Nephron (organoid): ENCODE data around the gene ETDA.

Experiments
- H3K27ac Mint-ChIP-seq, 3 experiments: 2 replicates each; pipeline ENCODE4 v1.8.0; 2020; ENCODE audit warnings: mixed read lengths in 3 of 3, mild to moderate bottlenecking in 2 of 3, moderate library complexity in 1 of 3
- H3K27me3 Mint-ChIP-seq: 2 replicates; pipeline ENCODE4 v1.8.0; 2021; ENCODE audit warnings: low read depth, mild to moderate bottlenecking, moderate library complexity, mixed read lengths
- H3K36me3 Mint-ChIP-seq: 2 replicates; pipeline ENCODE4 v1.8.0; 2020; ENCODE audit warnings: low read depth, mixed read lengths
- H3K4me1 Mint-ChIP-seq: 2 replicates; pipeline ENCODE4 v1.8.0; 2020; ENCODE audit warnings: mixed read lengths
- H3K4me3 Mint-ChIP-seq, 3 experiments: 2 replicates each; pipeline ENCODE4 v1.8.0; 2020; ENCODE audit warnings: mild to moderate bottlenecking in 3 of 3, mixed read lengths in 3 of 3, moderate library complexity in 2 of 3
- H3K9me3 Mint-ChIP-seq: 2 replicates; pipeline ENCODE4 v1.8.0; 2020; ENCODE audit warnings: mixed read lengths
- CTCF ChIP-seq, 3 experiments: fragments of 200-600 bp; sonication (generic); IDR thresholded peaks; one replicate each; pipeline ENCODE4 v1.5.0; 2021; ENCODE audit warnings: antibody characterized with exemption in 3 of 3; ENCODE audit not compliant: unreplicated experiment in 3 of 3

The ETDA gene

GRCh38 chrX:135295944-135296305 is 44.1 kb downstream of the ETDA start:
- peaks cover 18% of the 10 kb centered on the region for H3K36me3 Mint-ChIP-seq
- peaks cover 6% of the 10 kb centered on the region for H3K27me3 Mint-ChIP-seq
- H3K4me1 Mint-ChIP-seq, result peaks cover 5% of the 10 kb centered on the region
- peaks cover 31% of the 10 kb centered on the region for H3K9me3 Mint-ChIP-seq
- H3K4me3 Mint-ChIP-seq, result peak overlapping the region; percentile 78 to 87 (median 82)
- TF ChIP-seq CTCF (IDR thresholded peaks at IDR 0.05; ENCODE audit: unreplicated experiment in 3 of 3), result no peak
- no peak overlapping the region for H3K27ac Mint-ChIP-seq

GRCh38 chrX:135302269-135302873 is 50.5 kb downstream of the ETDA start:
- Mint-ChIP-seq H3K9me3 (peaks cover 14% of the 10 kb centered on the region), H3K4me3 (no peak overlapping the region), H3K27me3 (no peaks in the 10 kb centered on the region), H3K27ac (no peak overlapping the region), H3K4me1 (no peaks in the 10 kb centered on the region), H3K36me3 (no peaks in the 10 kb centered on the region)
- TF ChIP-seq CTCF (IDR thresholded peaks at IDR 0.05; ENCODE audit: unreplicated experiment in 3 of 3), result no peak
